Natural killer cell (primary cell): ENCODE measurements around the gene FYN. TPM values are rescaled to one million over a fixed set of nuclear protein-coding genes. Genes with fewer than 3 reads are reported as not detected.

Experiments used
- ATAC-seq, 3 donors: fragments of 150-1000 bp in 2 of 3; fragments of 200-7000 bp in 1 of 3; cut with Tn5 transposase; 1 replicate in 1 of 3; 2 replicates in 2 of 3; pipeline ENCODE4 v1.10.0; 2021; ENCODE audit warnings: mild to moderate bottlenecking in 2 of 3, moderate library complexity in 2 of 3
- DNase-seq, 2 donors: peaks; one replicate each; pipeline versions ENCODE4 v3.0.0 to v3.0.0-alpha.2; 2013 to 2021; ENCODE audit warnings: mixed read lengths in 1 of 2
- H3K27ac ChIP-seq: one replicate; pipeline ENCODE4 v1.5.1; 2013; ENCODE audit warnings: mild to moderate bottlenecking, low read length
- H3K27me3 ChIP-seq: one replicate; pipeline ENCODE4 v1.6.1; 2013; ENCODE audit warnings: low read length; ENCODE audit not compliant: control insufficient read depth, insufficient read depth
- H3K36me3 ChIP-seq: one replicate; pipeline ENCODE4 v1.6.1; 2013; ENCODE audit warnings: low read length; ENCODE audit not compliant: control insufficient read depth, insufficient read depth
- H3K4me1 ChIP-seq: one replicate; pipeline ENCODE4 v1.6.1; 2013; ENCODE audit warnings: low read length; ENCODE audit not compliant: control insufficient read depth, insufficient read depth
- H3K4me3 ChIP-seq: one replicate; pipeline ENCODE4 v1.5.1; 2013; ENCODE audit warnings: low read length
- H3K9me3 ChIP-seq: one replicate; pipeline ENCODE4 v1.6.1; 2013; ENCODE audit warnings: low read length; ENCODE audit not compliant: control insufficient read depth, insufficient read depth
- H3K27ac Mint-ChIP-seq, 2 donors: one replicate each; pipeline ENCODE4 v1.8.0; 2022; ENCODE audit warnings: mild to moderate bottlenecking in 2 of 2, mixed read lengths in 2 of 2, moderate library complexity in 1 of 2
- H3K27me3 Mint-ChIP-seq, 2 donors: one replicate each; pipeline ENCODE4 v1.8.0; 2022; ENCODE audit warnings: low read depth in 2 of 2, mixed read lengths in 2 of 2
- H3K36me3 Mint-ChIP-seq: one replicate; pipeline ENCODE4 v1.8.0; 2022; ENCODE audit warnings: mixed read lengths
- H3K4me1 Mint-ChIP-seq, 2 donors: one replicate each; pipeline ENCODE4 v1.8.0; 2022; ENCODE audit warnings: mixed read lengths in 2 of 2
- H3K4me3 Mint-ChIP-seq: one replicate; pipeline ENCODE4 v1.8.0; 2022; ENCODE audit warnings: mild to moderate bottlenecking, moderate library complexity, mixed read lengths
- H3K9me3 Mint-ChIP-seq, 2 donors: one replicate each; pipeline ENCODE4 v1.8.0; 2022; ENCODE audit warnings: mixed read lengths in 2 of 2
- WGBS: methylation state at CpG from one replicate; pipeline ENCODE4 v1.1.7; 2013; ENCODE audit warnings: missing lambda C conversion rate; ENCODE audit not compliant: insufficient coverage; 5-methylcytosine and 5-hydroxymethylcytosine counted together
- intact Hi-C: fragments of 100-400 bp; cut with micrococcal nuclease; formaldehyde crosslinking; loops from one replicate; pipeline ENCODE4 v1.14.2; 2022
- total RNA-seq, 4 donors: library from RNA; stranded (reverse); fragments of 120-200 nt in 1 of 4; gene quantifications; one replicate each; pipeline versions ENCODE4 v1.2.3 to v1.2.4, GENCODE V29; 2013 to 2022
- TF ChIP-seq, protein P1 (sequence below): fragments of 200-600 bp; IDR thresholded peaks from one replicate; pipeline ENCODE4 v1.8.0; 2022; ENCODE audit warnings: antibody characterized with exemption

The FYN gene
- total RNA-seq, 3 donors from 2014 or later (not counting 1 experiment from before 2014, with no cell fraction given): 616 to 757 (median 713) TPM

DNA sequence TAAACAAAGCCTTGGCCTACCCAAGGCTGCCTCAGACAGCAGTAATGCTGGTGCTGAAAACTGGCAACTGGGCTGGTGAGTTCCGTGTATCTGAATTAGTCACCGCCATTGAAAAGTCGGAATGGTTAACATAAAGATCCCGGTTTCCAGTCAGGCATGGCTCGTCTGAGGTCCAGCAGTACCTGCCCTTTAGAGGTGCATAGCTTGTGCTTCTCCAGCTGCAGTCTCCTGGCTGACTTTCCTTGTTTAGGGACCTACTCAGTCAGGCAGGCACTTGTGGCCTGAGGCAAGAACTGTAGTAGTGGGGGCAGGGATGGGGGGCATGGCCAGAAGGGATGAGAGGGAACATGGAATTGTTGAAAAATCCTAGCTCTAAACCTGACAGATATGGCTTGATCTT lies 101.6 kb downstream of the FYN start:
- Histone ChIP-seq H3K36me3 (peaks cover 13% of the 10 kb centered on the region), H3K9me3 (no peaks in the 10 kb centered on the region), H3K27ac (peak overlapping the region; percentile 6), H3K4me3 (no peak overlapping the region), H3K27me3 (no peaks in the 10 kb centered on the region), H3K4me1 (peaks cover 67% of the 10 kb centered on the region)
- Mint-ChIP-seq H3K9me3 (no peaks in the 10 kb centered on the region), H3K27me3 (no peaks in the 10 kb centered on the region), H3K4me1 (peaks cover 91 to 94% of the 10 kb centered on the region in 2 donors), H3K27ac (peak overlapping the region; percentile 99 to 100), H3K4me3 (no peak overlapping the region), H3K36me3 (no peaks in the 10 kb centered on the region)
- intact Hi-C loops: no loop called here
- TF ChIP-seq, protein P1, sequence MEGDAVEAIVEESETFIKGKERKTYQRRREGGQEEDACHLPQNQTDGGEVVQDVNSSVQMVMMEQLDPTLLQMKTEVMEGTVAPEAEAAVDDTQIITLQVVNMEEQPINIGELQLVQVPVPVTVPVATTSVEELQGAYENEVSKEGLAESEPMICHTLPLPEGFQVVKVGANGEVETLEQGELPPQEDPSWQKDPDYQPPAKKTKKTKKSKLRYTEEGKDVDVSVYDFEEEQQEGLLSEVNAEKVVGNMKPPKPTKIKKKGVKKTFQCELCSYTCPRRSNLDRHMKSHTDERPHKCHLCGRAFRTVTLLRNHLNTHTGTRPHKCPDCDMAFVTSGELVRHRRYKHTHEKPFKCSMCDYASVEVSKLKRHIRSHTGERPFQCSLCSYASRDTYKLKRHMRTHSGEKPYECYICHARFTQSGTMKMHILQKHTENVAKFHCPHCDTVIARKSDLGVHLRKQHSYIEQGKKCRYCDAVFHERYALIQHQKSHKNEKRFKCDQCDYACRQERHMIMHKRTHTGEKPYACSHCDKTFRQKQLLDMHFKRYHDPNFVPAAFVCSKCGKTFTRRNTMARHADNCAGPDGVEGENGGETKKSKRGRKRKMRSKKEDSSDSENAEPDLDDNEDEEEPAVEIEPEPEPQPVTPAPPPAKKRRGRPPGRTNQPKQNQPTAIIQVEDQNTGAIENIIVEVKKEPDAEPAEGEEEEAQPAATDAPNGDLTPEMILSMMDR: no peak
- ATAC-seq: no peak
- WGBS: 98% methylated on average over 5 of the region's 5 CpGs
- DNase-seq: no peak

DNA sequence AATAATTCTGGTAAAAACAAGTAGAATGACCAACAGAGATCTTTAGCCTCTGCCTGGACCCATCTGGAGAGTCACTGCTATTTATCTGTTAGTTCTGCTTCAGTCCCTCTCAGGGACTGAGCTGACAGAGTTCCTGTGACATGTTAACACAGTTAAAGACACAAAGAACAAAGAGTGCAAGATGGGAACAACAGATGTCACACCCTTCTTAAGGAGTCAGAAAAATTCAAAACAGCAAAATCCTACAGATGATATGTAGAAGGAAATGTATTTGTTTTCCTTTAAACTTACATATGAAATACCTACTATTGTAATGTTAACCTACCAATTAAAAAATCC lies 102.2 kb downstream of the FYN start:
- TF ChIP-seq, protein P1: no peak
- ATAC-seq (no peak), DNase-seq (no peak)
- H3K9me3 Mint-ChIP-seq: no peaks in the 10 kb centered on the region
- Histone ChIP-seq H3K9me3 (no peaks in the 10 kb centered on the region), H3K27ac (peak overlapping the region; percentile 99), H3K4me1 (peaks cover 68% of the 10 kb centered on the region), H3K4me3 (no peak overlapping the region), H3K36me3 (peaks cover 12% of the 10 kb centered on the region), H3K27me3 (no peaks in the 10 kb centered on the region)
- no peaks in the 10 kb centered on the region for H3K36me3 Mint-ChIP-seq
- intact Hi-C loops: no loop called here
- peak overlapping the region; percentile 7 for H3K4me3 Mint-ChIP-seq
- no peaks in the 10 kb centered on the region for H3K27me3 Mint-ChIP-seq
- H3K4me1 Mint-ChIP-seq: peaks cover 91 to 94% of the 10 kb centered on the region in 2 donors
- H3K27ac Mint-ChIP-seq: peak overlapping the region; percentile 99 to 100

GRCh38 chr6:111770263-111771093 lies 102.8 kb downstream of the FYN start:
- peak overlapping the region; percentile 99 for H3K27ac ChIP-seq

More at GRCh38 chr6:111770263-111771093, 102.8 kb downstream of the FYN start:
- 89% methylated on average over 6 of the region's 6 CpGs for WGBS
- Histone ChIP-seq H3K4me1 (peaks cover 68% of the 10 kb centered on the region), H3K9me3 (no peaks in the 10 kb centered on the region), H3K36me3 (peaks cover 7% of the 10 kb centered on the region), H3K4me3 (no peak overlapping the region), H3K27me3 (no peaks in the 10 kb centered on the region)
- no peaks in the 10 kb centered on the region for H3K9me3 Mint-ChIP-seq
- no peaks in the 10 kb centered on the region for H3K36me3 Mint-ChIP-seq
- H3K27ac Mint-ChIP-seq: peak overlapping the region; percentile 99 to 100
- no peaks in the 10 kb centered on the region for H3K27me3 Mint-ChIP-seq
- peak in 1 of 2 donors; percentile 50 for DNase-seq
- peak; percentile 32 to 62 (median 46) for ATAC-seq
- H3K4me3 Mint-ChIP-seq: peak overlapping the region; percentile 80
- TF ChIP-seq, protein P1: no peak
- intact Hi-C loops: no loop called here
- H3K4me1 Mint-ChIP-seq: peaks cover 91 to 94% of the 10 kb centered on the region in 2 donors
